Osteoblast (primary cell): ENCODE measurements around the gene OR56A1. TPM values are rescaled to one million over a fixed set of nuclear protein-coding genes. Genes with fewer than 3 reads are reported as not detected.

Experiments
- DNase-seq: peaks from one replicate; pipeline ENCODE4 v3.0.0; 2011; ENCODE audit warnings: low spot score, mixed read lengths; ENCODE audit not compliant: insufficient read length; ENCODE audit errors: missing footprints
- H2AFZ ChIP-seq: 2 replicates; pipeline ENCODE4 v1.6.0; 2011; ENCODE audit warnings: mild to moderate bottlenecking, low read length
- H3K27ac ChIP-seq: 2 replicates; pipeline ENCODE4 v1.5.1; 2011; ENCODE audit warnings: mild to moderate bottlenecking, low read depth, low read length, moderate library complexity
- H3K27me3 ChIP-seq: 2 replicates; pipeline ENCODE4 v1.6.0; 2012; ENCODE audit warnings: mild to moderate bottlenecking, control low read depth, inconsistent platforms, low read length, moderate library complexity; ENCODE audit not compliant: insufficient read depth
- H3K36me3 ChIP-seq: 2 replicates; pipeline ENCODE4 v1.5.1; 2011; ENCODE audit warnings: mild to moderate bottlenecking, low read length, control low read depth, moderate library complexity; ENCODE audit not compliant: insufficient read depth
- H3K4me1 ChIP-seq: 2 replicates; pipeline ENCODE4 v1.5.1; 2011; ENCODE audit warnings: mild to moderate bottlenecking, low read length, control low read depth, moderate library complexity; ENCODE audit not compliant: insufficient read depth
- H3K4me2 ChIP-seq: 2 replicates; pipeline ENCODE4 v1.6.0; 2011; ENCODE audit warnings: mild to moderate bottlenecking, low read length; ENCODE audit not compliant: insufficient read depth
- H3K4me3 ChIP-seq: fragments of 200-600 bp; sonication (generic); 3 replicates; pipeline ENCODE4 v1.5.1; 2012; ENCODE audit warnings: mild to moderate bottlenecking, low read length, inconsistent platforms; ENCODE audit not compliant: insufficient read depth
- H3K79me2 ChIP-seq: 2 replicates; pipeline ENCODE4 v1.6.0; 2012; ENCODE audit warnings: mild to moderate bottlenecking, low read length, control low read depth, inconsistent platforms; ENCODE audit not compliant: insufficient read depth
- H3K9me3 ChIP-seq: 2 replicates; pipeline ENCODE4 v1.5.1; 2011; ENCODE audit warnings: low read depth, low read length, control low read depth
- H4K20me1 ChIP-seq: 2 replicates; pipeline ENCODE4 v1.6.0; 2012; ENCODE audit warnings: mild to moderate bottlenecking, low read length, control low read depth; ENCODE audit not compliant: insufficient read depth
- CTCF ChIP-seq: IDR thresholded peaks from 2 replicates; pipeline ENCODE4 v1.5.1; 2011; ENCODE audit warnings: mild to moderate bottlenecking, low read depth, low read length, moderate library complexity; ENCODE audit errors: extremely low read depth
- total RNA-seq: library from RNA; depleted of rRNA; stranded (reverse); fragments of >200 nt; gene quantifications from 2 replicates; pipeline ENCODE4 v1.2.3, GENCODE V29; 2012

The OR56A1 gene
- total RNA-seq, 1 donor = under 0.01 TPM

DNA sequence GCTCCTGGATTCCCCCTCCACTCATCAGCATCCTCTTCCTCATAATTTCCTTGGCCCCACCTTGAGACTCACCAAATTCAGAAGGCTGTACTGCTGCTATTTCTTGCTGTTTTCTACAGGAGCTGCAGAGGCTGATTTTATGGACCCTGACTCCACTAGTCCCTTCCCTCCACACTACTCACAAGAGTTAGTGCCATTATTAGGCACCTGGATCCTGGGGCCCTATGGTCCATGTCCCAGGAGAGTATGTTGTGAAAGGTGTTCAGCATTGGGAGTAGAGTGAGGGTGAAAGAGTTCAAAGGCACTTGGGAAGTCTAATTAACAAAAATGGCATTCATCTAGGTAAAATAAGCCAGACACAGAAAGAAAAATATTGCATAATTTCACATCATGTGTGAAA lies 23.7 kb downstream of the OR56A1 start, which contains the start of gene OR56A4:
Gene OR56A4, minus strand, starts transcription at position 101 of the 400 bp plus-strand sequence. CDS start 3,954 bp downstream, outside the sequence.
- Histone ChIP-seq H3K36me3 (no peaks in the 10 kb centered on the region), H3K4me1 (no peaks in the 10 kb centered on the region), H3K4me2 (no peak within 1 kb of the TSS), H3K9me3 (no peaks in the 10 kb centered on the region), H2AFZ (no peak within 1 kb of the TSS), H3K4me3 (no peak within 1 kb of the TSS), H3K27ac (no peak within 1 kb of the TSS), H3K79me2 (no peaks in the 10 kb centered on the region), H3K27me3 (no peaks in the 10 kb centered on the region), H4K20me1 (no peaks in the 10 kb centered on the region)
- no peak for DNase-seq
- TF ChIP-seq CTCF = no peak

DNA sequence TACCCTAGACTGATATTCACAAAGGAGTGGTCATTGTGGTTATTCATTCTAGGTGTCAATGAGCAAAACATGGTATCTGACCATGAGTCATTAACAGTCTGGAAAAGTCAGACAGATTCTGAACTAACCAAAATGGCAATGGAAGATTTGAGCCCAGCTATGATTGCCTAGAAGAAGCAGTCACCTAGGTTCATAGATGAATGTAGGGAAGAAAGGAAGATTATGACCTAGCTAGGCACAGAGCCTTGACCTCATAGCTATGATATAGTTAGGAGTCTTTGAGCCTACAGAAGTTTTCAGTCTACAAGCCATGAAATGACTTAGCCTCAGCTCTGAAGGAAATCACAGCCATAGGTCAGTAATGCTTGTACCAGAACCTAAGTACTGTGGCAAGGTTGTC lies 24.2 kb downstream of the OR56A1 start:
- Histone ChIP-seq H3K4me3 (no peak overlapping the region), H3K36me3 (no peaks in the 10 kb centered on the region), H3K4me2 (no peak overlapping the region), H3K27me3 (no peaks in the 10 kb centered on the region), H3K79me2 (no peaks in the 10 kb centered on the region), H2AFZ (no peak overlapping the region), H4K20me1 (no peaks in the 10 kb centered on the region), H3K27ac (no peak overlapping the region), H3K4me1 (no peaks in the 10 kb centered on the region), H3K9me3 (no peaks in the 10 kb centered on the region)
- no peak for TF ChIP-seq CTCF
- DNase-seq = no peak

DNA sequence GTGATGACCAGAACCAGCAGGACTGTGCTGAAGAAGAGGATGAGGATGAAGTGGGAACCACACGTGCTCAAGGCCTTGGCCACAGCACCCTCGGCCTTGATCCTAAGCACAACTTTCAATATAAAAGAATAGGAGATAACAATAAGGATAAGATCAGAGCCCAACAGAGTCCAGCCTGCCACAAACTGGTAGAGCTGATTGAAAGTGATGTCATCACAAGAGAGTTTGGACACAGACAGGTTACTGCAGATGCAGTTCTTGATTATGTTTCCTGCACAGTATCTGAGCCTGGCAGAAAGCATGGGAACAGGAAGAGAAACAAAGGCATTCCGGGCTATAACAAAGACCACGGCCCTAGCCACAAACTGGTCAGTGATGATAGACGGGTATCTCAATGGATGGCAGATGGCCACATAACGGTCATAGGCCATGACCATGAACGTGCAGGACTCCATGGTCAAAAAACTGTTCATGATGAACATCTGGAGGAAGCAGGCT lies 28.3 kb downstream of the OR56A1 start:
- DNase-seq = no peak
- no peak overlapping the region for H3K4me3 ChIP-seq
- H3K79me2 ChIP-seq = no peaks in the 10 kb centered on the region
- H3K36me3 ChIP-seq = no peaks in the 10 kb centered on the region
- no peak for TF ChIP-seq CTCF
- no peaks in the 10 kb centered on the region for H3K27me3 ChIP-seq
- no peak overlapping the region for H3K27ac ChIP-seq
- no peak overlapping the region for H2AFZ ChIP-seq
- H3K4me1 ChIP-seq = no peaks in the 10 kb centered on the region
- no peaks in the 10 kb centered on the region for H3K9me3 ChIP-seq
- H4K20me1 ChIP-seq = no peaks in the 10 kb centered on the region
- no peak overlapping the region for H3K4me2 ChIP-seq

DNA sequence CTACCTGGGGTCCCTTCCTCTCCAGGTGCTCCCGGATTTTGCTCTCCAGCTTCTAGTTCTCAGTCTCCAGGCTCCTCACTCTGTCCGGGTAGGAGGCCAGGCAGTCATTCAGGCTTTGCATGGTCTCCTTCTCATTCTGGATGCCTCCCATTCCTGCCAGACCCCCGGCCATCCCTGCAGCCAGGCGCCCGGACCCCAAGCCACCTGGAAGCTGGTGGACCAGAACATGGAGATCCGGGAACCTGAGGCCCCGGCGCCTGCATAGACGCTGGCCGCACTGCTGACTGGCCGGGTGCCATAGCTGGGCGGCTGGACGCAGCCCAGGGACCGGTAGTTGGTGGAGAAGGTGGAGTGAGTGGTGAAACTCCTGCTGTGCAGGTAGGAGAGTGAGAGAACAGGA lies 35.8 kb downstream of the OR56A1 start:
- Histone ChIP-seq H3K27me3 (no peaks in the 10 kb centered on the region), H3K4me1 (no peaks in the 10 kb centered on the region), H3K36me3 (no peaks in the 10 kb centered on the region), H3K9me3 (no peaks in the 10 kb centered on the region), H2AFZ (no peak overlapping the region), H3K4me3 (no peak overlapping the region), H3K27ac (no peak overlapping the region), H3K4me2 (no peak overlapping the region), H4K20me1 (no peaks in the 10 kb centered on the region), H3K79me2 (no peaks in the 10 kb centered on the region)
- TF ChIP-seq CTCF = no peak
- no peak for DNase-seq
